SK-N-SH (cell line): ENCODE measurements around the gene THEMIS. TPM values are rescaled to one million over a fixed set of nuclear protein-coding genes. Genes with fewer than 3 reads are reported as not detected.
"Not testable (repeated sequence)": the region's sequence is repeated elsewhere in the genome, so short reads cannot be mapped to it uniquely, and the experiment has no call there.

Source experiments
- CTCF ChIA-PET: fragments of 300-600, 350-600 bp; formaldehyde crosslinking; extraction: SDS; loops from one replicate; lab custom pipeline; 2021; lab: Yijun Ruan, JAX
- POLR2A ChIA-PET: fragments of 350-600 bp; sonication (Branson Sonifier 250); formaldehyde crosslinking; extraction: SDS; loops from one replicate; lab custom pipeline; 2020; ENCODE audit warnings: antibody characterized with exemption, inconsistent platforms; lab: Yijun Ruan, JAX
- DNase-seq: peaks from one replicate; pipeline ENCODE4 v3.0.0; 2012
- H2AFZ ChIP-seq: fragments of 200-600 bp; sonication (generic); 2 replicates; pipeline ENCODE4 v1.8.1; 2016; ENCODE audit warnings: antibody characterized with exemption, mild to moderate bottlenecking, low read depth
- H3F3A ChIP-seq: fragments of 200-600 bp; sonication (generic); replicated peaks from 2 replicates; pipeline ENCODE3; 2016; ENCODE audit warnings: antibody characterized with exemption, mild to moderate bottlenecking; ENCODE audit not compliant: insufficient read depth
- H3K27ac ChIP-seq, 2 experiments: fragments of 200-500 bp in 1 of 2; fragments of 200-600 bp in 1 of 2; sonication (Bioruptor generic) in 1 of 2; sonication (generic), shearing (Covaris generic) in 1 of 2; 2 replicates each; pipeline versions ENCODE4 v1.5.1 to v1.6.1; 2014 to 2016; ENCODE audit warnings: low read depth in 2 of 2, inconsistent platforms in 1 of 2, low read length in 1 of 2, mild to moderate bottlenecking in 1 of 2, mixed read lengths in 1 of 2
- H3K27me3 ChIP-seq: fragments of 200-600 bp; sonication (generic), shearing (Covaris generic); 2 replicates; pipeline ENCODE4 v1.6.1; 2016; ENCODE audit warnings: mixed run types; ENCODE audit not compliant: insufficient read depth
- H3K36me3 ChIP-seq, 2 experiments: fragments of 200-500 bp in 1 of 2; fragments of 200-600 bp in 1 of 2; sonication (Bioruptor generic) in 1 of 2; sonication (generic) in 1 of 2; replicated peaks in 1 of 2; 2 replicates each; pipeline versions ENCODE3 to v1.5.1; 2014 to 2016; ENCODE audit warnings: low read length in 1 of 2, mild to moderate bottlenecking in 1 of 2; ENCODE audit not compliant: insufficient read depth in 2 of 2, control insufficient read depth in 1 of 2
- H3K4me1 ChIP-seq, 2 experiments: fragments of 200-500 bp in 1 of 2; fragments of 200-600 bp in 1 of 2; sonication (Bioruptor generic) in 1 of 2; sonication (generic), shearing (Covaris generic) in 1 of 2; 2 replicates each; pipeline versions ENCODE4 v1.5.1 to v1.6.1; 2014 to 2016; ENCODE audit warnings: low read depth in 1 of 2, low read length in 1 of 2, mixed run types in 1 of 2; ENCODE audit not compliant: insufficient read depth in 2 of 2, control insufficient read depth in 1 of 2
- H3K4me2 ChIP-seq: fragments of 200-600 bp; sonication (generic), shearing (Covaris generic); 2 replicates; pipeline ENCODE4 v1.6.1; 2017; ENCODE audit warnings: mixed run types
- H3K4me3 ChIP-seq, 2 experiments: fragments of 200-500 bp in 1 of 2; fragments of 200-600 bp in 1 of 2; sonication (Bioruptor generic) in 1 of 2; sonication (generic), shearing (Covaris generic) in 1 of 2; 2 replicates each; pipeline versions ENCODE4 v1.5.1 to v1.8.1; 2014 to 2016; ENCODE audit warnings: low read depth in 2 of 2, inconsistent platforms in 1 of 2, low read length in 1 of 2, mild to moderate bottlenecking in 1 of 2, mixed read lengths in 1 of 2, moderate library complexity in 1 of 2
- H3K79me2 ChIP-seq: fragments of 200-600 bp; sonication (generic); 2 replicates; pipeline ENCODE4 v1.8.1; 2017; ENCODE audit warnings: mild to moderate bottlenecking; ENCODE audit not compliant: insufficient read depth
- H3K9ac ChIP-seq: fragments of 200-600 bp; sonication (generic); 2 replicates; pipeline ENCODE4 v1.6.1; 2017; ENCODE audit warnings: mixed run types
- H3K9me2 ChIP-seq: fragments of 200-600 bp; sonication (generic); 2 replicates; pipeline ENCODE4 v1.6.1; 2017; ENCODE audit warnings: mixed run types
- H3K9me3 ChIP-seq: fragments of 200-600 bp; sonication (generic); 2 replicates; pipeline ENCODE4 v1.6.1; 2017; ENCODE audit warnings: mixed run types, mild to moderate bottlenecking, moderate library complexity
- H4K20me1 ChIP-seq: fragments of 200-600 bp; sonication (generic); 2 replicates; pipeline ENCODE4 v1.6.1; 2017; ENCODE audit warnings: mild to moderate bottlenecking, mixed run types; ENCODE audit not compliant: insufficient read depth
- CTCF ChIP-seq: fragments of 200-600 bp; sonication (generic); IDR thresholded peaks from 2 replicates; pipeline ENCODE4 v1.6.1; 2017; ENCODE audit warnings: antibody characterized with exemption, mild to moderate bottlenecking, moderate library complexity
- ELF1 ChIP-seq: IDR thresholded peaks from 2 replicates; pipeline ENCODE4 v1.4.0; 2012
- EP300 ChIP-seq, 2 experiments: IDR thresholded peaks; 2 replicates each; pipeline versions ENCODE4 v1.4.0 to v1.6.1; 2012; ENCODE audit warnings: borderline replicate concordance in 1 of 2, low read depth in 1 of 2, low read length in 1 of 2
- EZH2phosphoT487 ChIP-seq: fragments of 200-600 bp; sonication (generic); IDR thresholded peaks from 2 replicates; pipeline ENCODE4 v1.6.1; 2017; ENCODE audit warnings: low read depth, mixed run types, mild to moderate bottlenecking, antibody characterized with exemption, moderate library complexity, borderline replicate concordance
- FOXJ3 ChIP-seq: sonication (generic); formaldehyde crosslinking; IDR thresholded peaks from 2 replicates; pipeline ENCODE4 v1.5.1; 2020; ENCODE audit warnings: mild to moderate bottlenecking, missing genetic modification reagents
- JUND ChIP-seq: IDR thresholded peaks from 2 replicates; pipeline ENCODE4 v1.4.0; 2012
- NRF1 ChIP-seq: IDR thresholded peaks from 2 replicates; pipeline ENCODE4 v1.6.1; 2012; ENCODE audit warnings: low read depth, mild to moderate bottlenecking, low read length
- PBX3 ChIP-seq: IDR thresholded peaks from 2 replicates; pipeline ENCODE4; 2012
- POLR2AphosphoS5 ChIP-seq: IDR thresholded peaks from 2 replicates; pipeline ENCODE4 v1.6.1; 2012; ENCODE audit warnings: low read depth, low read length
- RAD21 ChIP-seq: IDR thresholded peaks from 2 replicates; pipeline ENCODE4 v1.6.1; 2012; ENCODE audit warnings: mild to moderate bottlenecking, low read length
- RCOR1 ChIP-seq: fragments of 150-350 bp; IDR thresholded peaks from 2 replicates; pipeline ENCODE4 v1.6.1; 2017; ENCODE audit warnings: antibody characterized with exemption, low read length
- RFX5 ChIP-seq: IDR thresholded peaks from 2 replicates; pipeline ENCODE4 v1.6.1; 2012; ENCODE audit warnings: mild to moderate bottlenecking, improper control_type of control experiment, low read length
- RXRA ChIP-seq: IDR thresholded peaks from 2 replicates; pipeline ENCODE4 v1.4.0; 2012; ENCODE audit warnings: low read depth, mild to moderate bottlenecking, borderline replicate concordance
- SMC3 ChIP-seq: IDR thresholded peaks from 2 replicates; pipeline ENCODE4 v1.6.1; 2012; ENCODE audit warnings: low read depth, low read length, improper control_type of control experiment
- TAF1 ChIP-seq: IDR thresholded peaks from 2 replicates; pipeline ENCODE4 v1.6.1; 2012; ENCODE audit warnings: low read depth, mild to moderate bottlenecking, low read length, moderate library complexity, borderline replicate concordance
- USF2 ChIP-seq: fragments of 150-350 bp; IDR thresholded peaks from 2 replicates; pipeline ENCODE4 v1.6.1; 2017; ENCODE audit warnings: antibody characterized with exemption, low read length, low read depth, borderline replicate concordance
- ZBTB33 ChIP-seq: IDR thresholded peaks from 2 replicates; pipeline ENCODE4 v1.4.0; 2012; ENCODE audit warnings: low read depth, borderline replicate concordance
- WGBS: methylation state at CpG from one replicate; pipeline ENCODE4 v1.1.6; 2017; ENCODE audit warnings: low lambda C conversion rate; 5-methylcytosine and 5-hydroxymethylcytosine counted together
- polyA plus RNA-seq, 3 experiments: library from polyadenylated mRNA; depleted of rRNA; stranded (reverse); fragments of >200 nt; gene quantifications; 2 replicates each; pipeline ENCODE4 v1.2.3, GENCODE V29; 2012

THEMIS gene
- polyA plus RNA-seq, 1 of the 3 experiments (the other 2 are of a cell fraction), result not detected

GRCh38 chr6:127690092-127690491 lies 210.8 kb downstream of the THEMIS start:
- DNase-seq, result no peak
- H4K20me1 ChIP-seq, result no peaks in the 10 kb centered on the region
- H3K4me3 ChIP-seq, result no peak overlapping the region
- no peaks in the 10 kb centered on the region for H3K36me3 ChIP-seq
- no peak overlapping the region for H3K9ac ChIP-seq
- H3K4me1 ChIP-seq, result no peaks in the 10 kb centered on the region
- no peak overlapping the region for H3K4me2 ChIP-seq
- no peaks in the 10 kb centered on the region for H3F3A ChIP-seq
- CTCF ChIA-PET, result no interaction called here
- H2AFZ ChIP-seq, result no peak overlapping the region
- H3K27ac ChIP-seq, result no peak overlapping the region
- H3K9me3 ChIP-seq, result no peaks in the 10 kb centered on the region
- H3K79me2 ChIP-seq, result no peaks in the 10 kb centered on the region
- no peaks in the 10 kb centered on the region for H3K9me2 ChIP-seq
- no peaks in the 10 kb centered on the region for H3K27me3 ChIP-seq
- POLR2A ChIA-PET, result no interaction called here
- no peak for TF ChIP-seq EZH2phosphoT487
- TF ChIP-seq RAD21, result peak; percentile 45
- peak; percentile 61 for TF ChIP-seq CTCF

- DNase-seq, H3K79me2 ChIP-seq, POLR2A ChIA-PET, H4K20me1 ChIP-seq, H3K4me3 ChIP-seq, H3K27ac ChIP-seq, H3K4me2 ChIP-seq, H3K9me2 ChIP-seq, H3K36me3 ChIP-seq, H2AFZ ChIP-seq, H3K9ac ChIP-seq, CTCF ChIA-PET, H3F3A ChIP-seq, H3K27me3 ChIP-seq, H3K4me1 ChIP-seq, H3K9me3 ChIP-seq: not testable (repeated sequence)
- WGBS, result 3% methylated on average over 3 of the region's 3 CpGs
Measured at GRCh38 chr6:127687490-127687889, 213.4 kb downstream of the THEMIS start.

GRCh38 chr6:127686084-127686483 lies 214.8 kb downstream of the THEMIS start:
- Histone ChIP-seq H3K9ac (no peak overlapping the region), H4K20me1 (no peaks in the 10 kb centered on the region), H3K27me3 (peaks cover 6% of the 10 kb centered on the region; the same call in 1 of the 2 replicates), H2AFZ (no peak overlapping the region), H3F3A (no peaks in the 10 kb centered on the region), H3K27ac (no peak overlapping the region), H3K4me2 (no peak overlapping the region), H3K79me2 (no peaks in the 10 kb centered on the region), H3K4me1 (no peaks in the 10 kb centered on the region), H3K36me3 (no peaks in the 10 kb centered on the region), H3K9me3 (no peaks in the 10 kb centered on the region), H3K9me2 (no peaks in the 10 kb centered on the region), H3K4me3 (no peak overlapping the region)
- CTCF ChIA-PET, result no interaction called here
- TF ChIP-seq RCOR1 (no peak), USF2 (no peak), ZBTB33 (no peak), RAD21 (no peak), POLR2AphosphoS5 (no peak), ELF1 (no peak), JUND (no peak), EP300 (IDR thresholded peaks at IDR 0.05; ENCODE audit: borderline replicate concordance in 1 of 2, low read depth in 1 of 2, low read length in 1 of 2) (no peak), RXRA (no peak), SMC3 (no peak), FOXJ3 (CRISPR knock-in tag) (no peak), PBX3 (no peak), RFX5 (no peak), NRF1 (no peak), TAF1 (no peak)
- no peak for DNase-seq
- POLR2A ChIA-PET, result no interaction called here
